ENCODE measurements around the gene CHP1.
"Not testable (repeated sequence)": the region's sequence is repeated elsewhere in the genome, so short reads cannot be mapped to it uniquely, and the experiment has no call there.

DNA sequence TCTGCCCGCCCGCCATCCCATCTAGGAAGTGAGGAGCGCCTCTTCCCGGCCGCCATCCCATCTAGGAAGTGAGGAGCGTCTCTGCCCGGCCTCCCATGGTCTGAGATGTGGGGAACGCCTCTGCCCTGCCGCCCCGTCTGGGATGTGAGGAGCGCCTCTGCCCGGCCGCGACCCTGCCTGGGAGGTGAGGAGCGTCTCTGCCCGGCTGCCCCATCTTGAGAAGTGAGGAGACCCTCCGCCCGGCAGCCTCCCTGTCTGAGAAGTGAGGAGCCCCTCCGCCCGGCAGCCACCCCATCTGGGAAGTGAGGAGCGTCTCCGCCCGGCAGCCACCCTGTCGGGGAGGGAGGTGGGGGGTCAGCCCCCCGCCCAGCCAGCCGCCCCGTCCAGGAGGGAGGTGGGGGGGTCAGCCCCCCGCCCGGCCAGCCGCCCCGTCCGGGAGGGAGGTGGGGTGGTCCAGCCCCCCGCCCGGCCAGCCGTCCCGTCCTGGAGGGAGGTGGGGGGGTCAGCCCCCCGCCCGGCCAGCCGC is 89.8 kb downstream of the CHP1 start:
- TF ChIP-seq, protein P1, sequence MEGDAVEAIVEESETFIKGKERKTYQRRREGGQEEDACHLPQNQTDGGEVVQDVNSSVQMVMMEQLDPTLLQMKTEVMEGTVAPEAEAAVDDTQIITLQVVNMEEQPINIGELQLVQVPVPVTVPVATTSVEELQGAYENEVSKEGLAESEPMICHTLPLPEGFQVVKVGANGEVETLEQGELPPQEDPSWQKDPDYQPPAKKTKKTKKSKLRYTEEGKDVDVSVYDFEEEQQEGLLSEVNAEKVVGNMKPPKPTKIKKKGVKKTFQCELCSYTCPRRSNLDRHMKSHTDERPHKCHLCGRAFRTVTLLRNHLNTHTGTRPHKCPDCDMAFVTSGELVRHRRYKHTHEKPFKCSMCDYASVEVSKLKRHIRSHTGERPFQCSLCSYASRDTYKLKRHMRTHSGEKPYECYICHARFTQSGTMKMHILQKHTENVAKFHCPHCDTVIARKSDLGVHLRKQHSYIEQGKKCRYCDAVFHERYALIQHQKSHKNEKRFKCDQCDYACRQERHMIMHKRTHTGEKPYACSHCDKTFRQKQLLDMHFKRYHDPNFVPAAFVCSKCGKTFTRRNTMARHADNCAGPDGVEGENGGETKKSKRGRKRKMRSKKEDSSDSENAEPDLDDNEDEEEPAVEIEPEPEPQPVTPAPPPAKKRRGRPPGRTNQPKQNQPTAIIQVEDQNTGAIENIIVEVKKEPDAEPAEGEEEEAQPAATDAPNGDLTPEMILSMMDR (conservative IDR thresholded peaks at IDR 0.05; ENCODE audit: low read length), result not testable (repeated sequence)
- not testable (repeated sequence) for TF ChIP-seq EZH2phosphoT487 (IDR thresholded peaks at IDR 0.05; ENCODE audit: borderline replicate concordance, low read depth, low read length)

Data from OCI-LY7 (cell line).